T-cell (primary cell): ENCODE measurements around the gene CADM2. TPM values are rescaled to one million over a fixed set of nuclear protein-coding genes. Genes with fewer than 3 reads are reported as not detected.

Source experiments
- ATAC-seq, 4 experiments: fragments of 200-7000 bp in 3 of 4; fragments of 150-1000 bp in 1 of 4; cut with Tn5 transposase; replicated peaks in 1 of 4; 1 replicate in 3 of 4; 2 replicates in 1 of 4; pipeline ENCODE4 v1.10.0; 2021; ENCODE audit warnings: moderate library complexity in 3 of 4, mild to moderate bottlenecking in 2 of 4, moderate number of reproducible peaks in 1 of 4
- CTCF ChIA-PET, 2 donors: fragments of 300-600 bp; sonication (Branson Sonifier 250); formaldehyde crosslinking; loops; one replicate each; lab custom pipeline; 2022; ENCODE audit warnings: antibody characterized with exemption in 2 of 2; lab: Charles Lee
- POLR2A ChIA-PET, 2 donors: fragments of 300-600 bp; sonication (Branson Sonifier 250); formaldehyde crosslinking; loops; one replicate each; lab custom pipeline; 2022; ENCODE audit warnings: antibody characterized with exemption in 2 of 2; lab: Charles Lee
- DNase-seq, 35 experiments: peaks; one replicate each; pipeline versions ENCODE4 v3.0.0 to v3.0.0-alpha.2; 2013 to 2023
- H3K27ac ChIP-seq: one replicate; pipeline ENCODE4 v1.5.1; 2013; ENCODE audit warnings: low read length
- H3K27me3 ChIP-seq, 2 experiments: replicated peaks in 1 of 2; 1 replicate in 1 of 2; 2 replicates in 1 of 2; pipeline versions ENCODE4 v1.6.1 to v1.7.0; 2013; ENCODE audit warnings: low read length in 1 of 2, mixed read lengths in 1 of 2; ENCODE audit not compliant: control insufficient read depth in 2 of 2, insufficient read depth in 2 of 2; ENCODE audit errors: extremely low read depth in 1 of 2
- H3K36me3 ChIP-seq, 2 donors: 1 replicate in 1 of 2; 2 replicates in 1 of 2; pipeline versions ENCODE4 v1.6.1 to v1.7.0; 2013; ENCODE audit warnings: low read length in 1 of 2; ENCODE audit not compliant: control insufficient read depth in 2 of 2, insufficient read depth in 1 of 2; ENCODE audit errors: extremely low read depth in 1 of 2
- H3K4me1 ChIP-seq, 2 experiments: 1 replicate in 1 of 2; 2 replicates in 1 of 2; pipeline versions ENCODE4 v1.6.1 to v1.7.0; 2013; ENCODE audit warnings: low read length in 2 of 2, mixed read lengths in 1 of 2; ENCODE audit not compliant: insufficient read depth in 2 of 2, control insufficient read depth in 1 of 2; ENCODE audit errors: extremely low read depth in 1 of 2
- H3K4me3 ChIP-seq, 2 donors: 1 replicate in 1 of 2; 2 replicates in 1 of 2; pipeline versions ENCODE4 v1.5.1 to v1.7.0; 2013; ENCODE audit warnings: mild to moderate bottlenecking in 2 of 2, low read length in 1 of 2, moderate library complexity in 1 of 2; ENCODE audit not compliant: control insufficient read depth in 1 of 2; ENCODE audit errors: extremely low read depth in 1 of 2
- H3K9me3 ChIP-seq: 2 replicates; pipeline ENCODE4 v1.7.0; 2013
- H3K27ac Mint-ChIP-seq, 2 donors: one replicate each; pipeline ENCODE4 v1.8.0; 2020 to 2021; ENCODE audit warnings: mild to moderate bottlenecking in 2 of 2, mixed read lengths in 2 of 2
- H3K27me3 Mint-ChIP-seq, 2 donors: one replicate each; pipeline ENCODE4 v1.8.0; 2021 to 2022; ENCODE audit warnings: mixed read lengths in 2 of 2
- H3K36me3 Mint-ChIP-seq: one replicate; pipeline ENCODE4 v1.8.0; 2021; ENCODE audit warnings: mixed read lengths
- H3K4me1 Mint-ChIP-seq, 3 donors: one replicate each; pipeline ENCODE4 v1.8.0; 2020 to 2022; ENCODE audit warnings: mixed read lengths in 3 of 3, mild to moderate bottlenecking in 1 of 3
- H3K4me3 Mint-ChIP-seq, 3 donors: one replicate each; pipeline ENCODE4 v1.8.0; 2020 to 2022; ENCODE audit warnings: mild to moderate bottlenecking in 3 of 3, mixed read lengths in 3 of 3, moderate library complexity in 3 of 3
- H3K9me3 Mint-ChIP-seq, 3 donors: one replicate each; pipeline ENCODE4 v1.8.0; 2020 to 2022; ENCODE audit warnings: mixed read lengths in 3 of 3
- WGBS: methylation state at CpG from one replicate; pipeline ENCODE4 v1.1.5; 2013; ENCODE audit warnings: missing lambda C conversion rate; ENCODE audit not compliant: insufficient coverage; 5-methylcytosine and 5-hydroxymethylcytosine counted together
- total RNA-seq, 35 experiments: library from RNA in 6 of 35; stranded (reverse) in 6 of 35; fragments of 120-200 nt in 1 of 35; gene quantifications; one replicate each; pipeline versions ENCODE4 v1.2.1 to v1.2.4 and lab custom pipeline; 2013 to 2026

CADM2 gene
- total RNA-seq, 5 donors from 2014 or later (not counting 1 experiment from before 2014, with no cell fraction given): 0.23 to 0.25 TPM; not detected in 3

GRCh38 chr3:84989102-84989501 lies 30.3 kb downstream of the CADM2 start:
- Mint-ChIP-seq H3K36me3 (no peaks in the 10 kb centered on the region), H3K27ac (no peak overlapping the region), H3K4me1 (no peaks in the 10 kb centered on the region), H3K27me3 (no peaks in the 10 kb centered on the region), H3K4me3 (no peak overlapping the region), H3K9me3 (peaks cover 16 to 18% (median 17%) of the 10 kb centered on the region in 3 donors)
- ATAC-seq (no peak), DNase-seq (no peak)
- ChIA-PET CTCF (no interaction called here), POLR2A (no interaction called here)
- Histone ChIP-seq H3K9me3 (no peaks in the 10 kb centered on the region), H3K4me3 (no peak overlapping the region), H3K36me3 (no peaks in the 10 kb centered on the region), H3K27ac (no peak overlapping the region), H3K4me1 (no peaks in the 10 kb centered on the region), H3K27me3 (no peaks in the 10 kb centered on the region)

- Mint-ChIP-seq H3K4me1 (no peaks in the 10 kb centered on the region), H3K27me3 (no peaks in the 10 kb centered on the region), H3K36me3 (no peaks in the 10 kb centered on the region), H3K4me3 (no peak overlapping the region), H3K27ac (no peak overlapping the region), H3K9me3 (peaks cover 11 to 17% (median 16%) of the 10 kb centered on the region in 3 donors)
- Histone ChIP-seq H3K36me3 (no peaks in the 10 kb centered on the region), H3K4me1 (no peaks in the 10 kb centered on the region), H3K27ac (no peak overlapping the region), H3K4me3 (no peak overlapping the region), H3K27me3 (no peaks in the 10 kb centered on the region), H3K9me3 (no peaks in the 10 kb centered on the region)
- WGBS: no CpG with 5 or more reads among the region's 1 CpG
- DNase-seq (no peak), ATAC-seq (no peak)
- POLR2A ChIA-PET: no interaction called here
- CTCF ChIA-PET: no interaction called here
These were observed 32.7 kb downstream of the CADM2 start for GRCh38 chr3:84991422-84991900.

- Mint-ChIP-seq H3K36me3 (no peaks in the 10 kb centered on the region), H3K27me3 (no peaks in the 10 kb centered on the region), H3K9me3 (peaks cover 5 to 12% (median 8%) of the 10 kb centered on the region in 3 donors), H3K4me3 (no peak overlapping the region), H3K27ac (no peak overlapping the region), H3K4me1 (no peaks in the 10 kb centered on the region)
- Histone ChIP-seq H3K27me3 (no peaks in the 10 kb centered on the region), H3K36me3 (no peaks in the 10 kb centered on the region), H3K4me3 (no peak overlapping the region), H3K27ac (no peak overlapping the region), H3K4me1 (no peaks in the 10 kb centered on the region), H3K9me3 (no peaks in the 10 kb centered on the region)
- no CpG with 5 or more reads among the region's 4 CpGs for WGBS
- ChIA-PET CTCF (no interaction called here), POLR2A (interaction anchor here in 1 of 2 donors (0.6 kb wide), 1 partner anchor 1130 kb away, joined by 3 read pairs; no protein-coding TSS in a partner anchor)
- no peak for ATAC-seq
- DNase-seq: no peak
These were observed 35.2 kb downstream of the CADM2 start for GRCh38 chr3:84993956-84994355.

GRCh38 chr3:84998545-84998944 lies 39.8 kb downstream of the CADM2 start:
- Mint-ChIP-seq H3K4me1 (no peaks in the 10 kb centered on the region), H3K4me3 (no peak overlapping the region), H3K27me3 (no peaks in the 10 kb centered on the region), H3K27ac (no peak overlapping the region), H3K36me3 (no peaks in the 10 kb centered on the region), H3K9me3 (peaks cover 0 to 4% (median 3%) of the 10 kb centered on the region in 3 donors)
- Histone ChIP-seq H3K27ac (no peak overlapping the region), H3K27me3 (no peaks in the 10 kb centered on the region), H3K36me3 (no peaks in the 10 kb centered on the region), H3K4me3 (no peak overlapping the region), H3K9me3 (no peaks in the 10 kb centered on the region), H3K4me1 (no peaks in the 10 kb centered on the region)
- CTCF ChIA-PET: no interaction called here
- no peak for ATAC-seq
- WGBS: 100% methylated on average over 1 of the region's 3 CpGs
- POLR2A ChIA-PET: no interaction called here
- no peak for DNase-seq

- Mint-ChIP-seq H3K27ac (no peak overlapping the region), H3K36me3 (no peaks in the 10 kb centered on the region), H3K4me3 (no peak overlapping the region), H3K27me3 (no peaks in the 10 kb centered on the region), H3K4me1 (no peaks in the 10 kb centered on the region), H3K9me3 (peaks cover 0 to 3% (median 2%) of the 10 kb centered on the region in 3 donors)
- Histone ChIP-seq H3K27ac (no peak overlapping the region), H3K4me3 (no peak overlapping the region), H3K4me1 (no peaks in the 10 kb centered on the region), H3K9me3 (no peaks in the 10 kb centered on the region), H3K27me3 (no peaks in the 10 kb centered on the region), H3K36me3 (no peaks in the 10 kb centered on the region)
- no peak for DNase-seq
- ATAC-seq: no peak
- POLR2A ChIA-PET: no interaction called here
- CTCF ChIA-PET: no interaction called here
These were observed 44.7 kb downstream of the CADM2 start for GRCh38 chr3:85003479-85003878.

GRCh38 chr3:85004147-85004546 lies 45.4 kb downstream of the CADM2 start:
- Mint-ChIP-seq H3K4me1 (no peaks in the 10 kb centered on the region), H3K36me3 (no peaks in the 10 kb centered on the region), H3K9me3 (peaks cover 4 to 7% (median 5%) of the 10 kb centered on the region in 3 donors), H3K27me3 (no peaks in the 10 kb centered on the region), H3K4me3 (no peak overlapping the region), H3K27ac (no peak overlapping the region)
- ATAC-seq: no peak
- no peaks in the 10 kb centered on the region for H3K4me1 ChIP-seq
- H3K36me3 ChIP-seq: no peaks in the 10 kb centered on the region
- POLR2A ChIA-PET: no interaction called here
- no peak for DNase-seq
- CTCF ChIA-PET: no interaction called here
- H3K27ac ChIP-seq: no peak overlapping the region
- no CpG with 5 or more reads among the region's 3 CpGs for WGBS
- H3K9me3 ChIP-seq: no peaks in the 10 kb centered on the region
- H3K27me3 ChIP-seq: no peaks in the 10 kb centered on the region
- no peak overlapping the region for H3K4me3 ChIP-seq

GRCh38 chr3:85005946-85006345 lies 47.2 kb downstream of the CADM2 start:
- POLR2A ChIA-PET: no interaction called here

More at GRCh38 chr3:85005946-85006345, 47.2 kb downstream of the CADM2 start:
- Histone ChIP-seq H3K4me3 (no peak overlapping the region), H3K9me3 (no peaks in the 10 kb centered on the region), H3K27me3 (no peaks in the 10 kb centered on the region), H3K27ac (no peak overlapping the region), H3K36me3 (no peaks in the 10 kb centered on the region), H3K4me1 (no peaks in the 10 kb centered on the region)
- H3K27me3 Mint-ChIP-seq: no peaks in the 10 kb centered on the region
- CTCF ChIA-PET: no interaction called here
- ATAC-seq (no peak), DNase-seq (no peak)
- no peak overlapping the region for H3K27ac Mint-ChIP-seq
- no peaks in the 10 kb centered on the region for H3K4me1 Mint-ChIP-seq
- peaks cover 4 to 8% (median 5%) of the 10 kb centered on the region in 3 donors for H3K9me3 Mint-ChIP-seq
- no CpG with 5 or more reads among the region's 1 CpG for WGBS
- no peak overlapping the region for H3K4me3 Mint-ChIP-seq
- no peaks in the 10 kb centered on the region for H3K36me3 Mint-ChIP-seq
